BJ (cell line): ENCODE results near the gene CSN1S1. TPM values are rescaled to one million over a fixed set of nuclear protein-coding genes. Genes with fewer than 3 reads are reported as not detected.

Source experiments
- CTCF ChIA-PET: fragments of 350-600 bp; formaldehyde crosslinking; extraction: SDS; loops from one replicate; lab custom pipeline; 2021; ENCODE audit warnings: antibody characterized with exemption, inconsistent platforms; lab: Yijun Ruan, JAX
- POLR2A ChIA-PET: fragments of 300-600 bp; sonication (Branson Sonifier 250); formaldehyde crosslinking; extraction: SDS; loops from one replicate; lab custom pipeline; 2021; ENCODE audit warnings: antibody characterized with exemption; lab: Charles Lee
- DNase-seq: peaks from one replicate; pipeline ENCODE4 v3.0.0-alpha.2; 2011; ENCODE audit warnings: low read depth
- H3K27me3 ChIP-seq: 2 replicates; pipeline ENCODE4 v1.6.0; 2011; ENCODE audit warnings: low read length; ENCODE audit not compliant: control insufficient read depth, insufficient read depth
- H3K36me3 ChIP-seq: 2 replicates; pipeline ENCODE4 v1.5.1; 2011; ENCODE audit warnings: low read length; ENCODE audit not compliant: control insufficient read depth, insufficient read depth
- H3K4me3 ChIP-seq: 2 replicates; pipeline ENCODE4 v1.5.1; 2011; ENCODE audit warnings: low read depth, mild to moderate bottlenecking, control low read depth, low read length
- CTCF ChIP-seq: IDR thresholded peaks from 2 replicates; pipeline ENCODE4 v1.5.1; 2011; ENCODE audit warnings: low read depth, mild to moderate bottlenecking, control low read depth, inconsistent platforms, low read length, moderate library complexity; ENCODE audit not compliant: insufficient read depth
- polyA minus RNA-seq: library from RNA; depleted of rRNA, polyadenylated mRNA; stranded (reverse); fragments of >200 nt; gene quantifications from 2 replicates; pipeline ENCODE4 v1.2.3, GENCODE V29; 2011; rRNA and poly(A)+ RNA removed
- polyA plus RNA-seq: library from polyadenylated mRNA; depleted of rRNA; stranded (reverse); fragments of >200 nt; gene quantifications from 2 replicates; pipeline ENCODE4 v1.2.3, GENCODE V29; 2011; rRNA removed

Gene CSN1S1
- not detected in 2 replicates for polyA plus RNA-seq
- polyA minus RNA-seq, result not detected in 2 replicates

DNA sequence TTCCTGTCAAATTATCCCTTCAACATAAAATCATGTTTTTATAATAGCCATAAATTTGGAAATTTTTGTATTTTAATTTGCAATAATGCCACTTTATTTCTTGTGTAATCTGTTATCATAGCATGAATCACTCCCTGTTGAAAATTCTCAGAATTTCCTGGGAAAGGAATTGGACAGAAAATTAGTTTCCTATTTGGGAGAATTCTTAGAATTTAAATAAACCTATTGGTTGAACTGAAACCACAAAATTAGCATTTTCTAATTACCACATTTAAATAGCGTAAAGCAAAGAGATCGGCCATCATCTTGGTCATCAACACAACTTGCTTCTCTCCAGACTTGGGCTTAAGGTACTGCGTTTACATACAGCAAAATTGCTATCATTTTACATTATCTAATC, at the start of gene CSN1S1:
TSS of gene CSN1S1 (plus strand) at position 301 of the 400 bp plus-strand sequence. CDS start 1,488 bp downstream, outside the sequence.
- no peak for DNase-seq
- TF ChIP-seq CTCF, result no peak
- ChIA-PET POLR2A (no interaction called here), CTCF (interaction anchor here (0.7 kb wide), 1 partner anchor 467 kb away, joined by 3 read pairs; the partner anchor contains the start of gene OPRPN)
- no peaks in the 10 kb centered on the region for H3K27me3 ChIP-seq
- H3K4me3 ChIP-seq, result no peak within 1 kb of the TSS
- H3K36me3 ChIP-seq, result no peaks in the 10 kb centered on the region

DNA sequence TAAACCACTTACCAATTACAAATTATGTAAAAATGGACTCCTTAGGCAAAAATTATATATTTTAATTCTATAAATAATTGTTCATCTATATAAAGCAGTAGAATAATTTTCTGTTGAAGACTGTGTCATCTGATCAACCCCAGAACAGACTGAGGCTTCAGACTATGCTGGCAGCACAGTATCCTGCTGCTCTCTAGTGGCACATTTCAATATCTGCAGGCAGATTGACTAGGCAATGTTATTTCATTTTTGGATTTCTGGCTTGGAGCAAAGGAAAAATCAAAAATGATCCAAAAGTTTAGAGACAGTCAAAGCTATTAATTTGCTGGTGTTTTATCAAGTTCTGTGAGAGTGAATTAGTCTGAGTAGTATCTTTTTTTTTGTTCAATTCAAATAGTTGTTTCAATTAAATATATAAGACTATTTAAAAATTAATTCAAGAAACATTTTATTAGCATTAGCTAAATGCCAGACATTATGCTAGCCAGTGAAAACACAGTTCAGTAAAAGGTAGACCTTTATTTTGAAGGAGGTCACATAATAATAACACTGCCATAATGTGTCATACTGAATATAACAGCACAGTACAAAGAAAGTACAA, 49.6 kb upstream of the CSN1S1 start:
- Histone ChIP-seq H3K4me3 (no peak overlapping the region), H3K27me3 (no peaks in the 10 kb centered on the region), H3K36me3 (no peaks in the 10 kb centered on the region)
- DNase-seq, result no peak
- ChIA-PET CTCF (interaction anchor here (0.6 to 2.0 kb wide), 6 partner anchors 8 to 197 kb away, joined by 3 to 6 read pairs (median 3); no protein-coding TSS in a partner anchor), POLR2A (no interaction called here)
- TF ChIP-seq CTCF, result peak; percentile 63

GRCh38 chr4:69882150-69882549, 48.7 kb upstream of the CSN1S1 start:
- no peak for DNase-seq
- ChIA-PET CTCF (interaction anchor here (1.2 to 2.0 kb wide), 2 partner anchors 9 to 14 kb away, joined by 3 to 6 read pairs; no protein-coding TSS in a partner anchor), POLR2A (no interaction called here)
- H3K36me3 ChIP-seq, result no peaks in the 10 kb centered on the region
- no peak for TF ChIP-seq CTCF
- no peak overlapping the region for H3K4me3 ChIP-seq
- no peaks in the 10 kb centered on the region for H3K27me3 ChIP-seq

- H3K27me3 ChIP-seq, result no peaks in the 10 kb centered on the region
- TF ChIP-seq CTCF, result no peak
- ChIA-PET CTCF (no interaction called here), POLR2A (no interaction called here)
- no peaks in the 10 kb centered on the region for H3K36me3 ChIP-seq
- no peak overlapping the region for H3K4me3 ChIP-seq
- DNase-seq, result no peak
Observed at GRCh38 chr4:69888336-69888735, 42.5 kb upstream of the CSN1S1 start.

DNA sequence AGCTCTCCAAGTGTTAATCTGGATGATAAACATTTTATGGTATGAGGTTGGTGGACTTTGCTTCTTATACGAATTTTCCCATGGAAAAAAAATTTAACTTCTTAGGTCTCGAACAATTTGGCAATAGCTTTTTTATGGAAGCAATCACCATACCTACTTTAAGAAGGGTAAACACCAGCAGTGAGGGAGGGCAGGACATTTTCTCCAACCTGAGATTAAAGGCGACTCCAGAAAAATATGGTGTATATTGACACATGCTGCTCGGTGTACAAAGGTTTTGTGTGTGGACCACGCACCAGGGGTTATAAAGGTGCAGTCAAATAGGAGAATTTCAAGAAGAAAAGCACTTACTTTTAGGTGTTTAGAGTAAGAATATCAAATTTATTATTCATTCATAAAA, 36.7 kb upstream of the CSN1S1 start:
- Histone ChIP-seq H3K36me3 (no peaks in the 10 kb centered on the region), H3K27me3 (no peaks in the 10 kb centered on the region), H3K4me3 (no peak overlapping the region)
- no peak for DNase-seq
- ChIA-PET POLR2A (no interaction called here), CTCF (interaction anchor here (1.7 kb wide), 1 partner anchor 8 kb away, joined by 4 read pairs; no protein-coding TSS in a partner anchor)
- no peak for TF ChIP-seq CTCF
